ENCODE data around the gene PGK1. TPM values are rescaled to one million over a fixed set of nuclear protein-coding genes. Genes with fewer than 3 reads are reported as not detected.
A peak's percentile ranks its signal among the peaks of the same experiment; 100 is the strongest.

Gene PGK1
- total RNA-seq, 2 experiments from 2014 or later = 1,745 to 1,759 TPM

DNA sequence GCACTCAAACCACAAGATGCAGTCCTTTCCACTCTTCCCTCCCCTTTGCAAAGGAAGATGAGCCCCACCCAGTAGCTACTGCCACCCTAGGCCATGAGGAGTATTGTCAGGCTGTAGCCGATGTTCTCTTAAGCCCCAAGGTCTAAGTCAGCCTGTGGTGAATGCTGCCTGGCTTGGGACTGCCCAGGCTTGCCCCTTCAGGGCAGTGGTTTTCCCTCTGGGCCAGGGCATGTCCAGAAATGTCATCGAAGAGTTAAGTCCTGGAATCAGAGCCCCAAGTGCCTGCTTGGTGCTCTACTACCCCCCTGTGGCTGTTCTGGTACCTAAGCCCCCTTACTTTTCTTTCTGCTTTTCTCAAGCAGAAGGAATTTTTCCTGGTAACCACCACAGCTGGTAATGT lies 11.8 kb upstream of the PGK1 start:
- intact Hi-C loops (cut with micrococcal nuclease) = loop anchor here (10.0 kb wide), 1 partner anchor 177 kb away; the partner anchor contains the start of gene ATP7A
- TF ChIP-seq, protein P1, sequence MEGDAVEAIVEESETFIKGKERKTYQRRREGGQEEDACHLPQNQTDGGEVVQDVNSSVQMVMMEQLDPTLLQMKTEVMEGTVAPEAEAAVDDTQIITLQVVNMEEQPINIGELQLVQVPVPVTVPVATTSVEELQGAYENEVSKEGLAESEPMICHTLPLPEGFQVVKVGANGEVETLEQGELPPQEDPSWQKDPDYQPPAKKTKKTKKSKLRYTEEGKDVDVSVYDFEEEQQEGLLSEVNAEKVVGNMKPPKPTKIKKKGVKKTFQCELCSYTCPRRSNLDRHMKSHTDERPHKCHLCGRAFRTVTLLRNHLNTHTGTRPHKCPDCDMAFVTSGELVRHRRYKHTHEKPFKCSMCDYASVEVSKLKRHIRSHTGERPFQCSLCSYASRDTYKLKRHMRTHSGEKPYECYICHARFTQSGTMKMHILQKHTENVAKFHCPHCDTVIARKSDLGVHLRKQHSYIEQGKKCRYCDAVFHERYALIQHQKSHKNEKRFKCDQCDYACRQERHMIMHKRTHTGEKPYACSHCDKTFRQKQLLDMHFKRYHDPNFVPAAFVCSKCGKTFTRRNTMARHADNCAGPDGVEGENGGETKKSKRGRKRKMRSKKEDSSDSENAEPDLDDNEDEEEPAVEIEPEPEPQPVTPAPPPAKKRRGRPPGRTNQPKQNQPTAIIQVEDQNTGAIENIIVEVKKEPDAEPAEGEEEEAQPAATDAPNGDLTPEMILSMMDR (IDR thresholded peaks at IDR 0.05) = peak; percentile 64
- DNase-seq (peak; percentile 34), ATAC-seq (peak; percentile 91)
- POLR2A ChIA-PET = interaction anchor here (1.3 kb wide), 1 partner anchor 23 kb away, joined by 4 read pairs; no protein-coding TSS in a partner anchor
- Mint-ChIP-seq H3K27ac (peak overlapping the region; percentile 70), H3K27me3 (no peaks in the 10 kb centered on the region), H3K36me3 (ENCODE audit: low read depth) (no peaks in the 10 kb centered on the region), H3K4me1 (ENCODE audit: low read depth) (peaks cover 9% of the 10 kb centered on the region), H3K4me3 (no peak overlapping the region), H3K9me3 (no peaks in the 10 kb centered on the region)
- CTCF ChIA-PET = interaction anchor here (0.8 to 2.4 kb wide), 7 partner anchors 9 to 182 kb away, joined by 3 to 12 read pairs (median 4); partner anchors contain the start of gene ATP7A

DNA sequence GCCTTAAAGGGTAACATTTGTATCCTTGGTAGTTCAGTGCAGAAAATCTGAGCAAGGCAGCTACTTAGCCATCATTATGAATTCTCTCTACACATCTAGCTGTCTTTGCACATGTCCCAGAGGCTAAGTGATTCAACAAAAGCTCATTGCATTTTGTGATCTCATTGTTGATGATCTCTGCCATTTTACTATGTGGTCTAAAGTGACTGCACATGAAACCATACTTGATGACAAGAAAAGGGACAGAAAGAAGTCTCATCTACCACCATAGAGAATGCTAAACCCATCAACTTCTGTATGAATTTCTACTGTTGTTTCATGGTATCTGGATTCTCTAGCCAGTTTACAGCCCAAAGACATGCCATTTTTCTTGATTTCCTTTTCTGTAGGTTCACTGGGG lies 5.9 kb upstream of the PGK1 start:
- ChIA-PET CTCF (no interaction called here), POLR2A (no interaction called here)
- H3K4me1 Mint-ChIP-seq (ENCODE audit: low read depth) = peaks cover 19% of the 10 kb centered on the region
- intact Hi-C loops (cut with micrococcal nuclease) = loop anchor here (10.0 kb wide), 1 partner anchor 183 kb away; the partner anchor contains the start of gene ATP7A
- peaks cover 4% of the 10 kb centered on the region for H3K9me3 Mint-ChIP-seq
- no peak for DNase-seq
- H3K27ac Mint-ChIP-seq = no peak overlapping the region
- no peak for ATAC-seq
- H3K27me3 Mint-ChIP-seq = no peaks in the 10 kb centered on the region
- TF ChIP-seq, protein P1 (IDR thresholded peaks at IDR 0.05) = no peak
- peaks cover 6% of the 10 kb centered on the region for H3K36me3 Mint-ChIP-seq (ENCODE audit: low read depth)
- no peak overlapping the region for H3K4me3 Mint-ChIP-seq

DNA sequence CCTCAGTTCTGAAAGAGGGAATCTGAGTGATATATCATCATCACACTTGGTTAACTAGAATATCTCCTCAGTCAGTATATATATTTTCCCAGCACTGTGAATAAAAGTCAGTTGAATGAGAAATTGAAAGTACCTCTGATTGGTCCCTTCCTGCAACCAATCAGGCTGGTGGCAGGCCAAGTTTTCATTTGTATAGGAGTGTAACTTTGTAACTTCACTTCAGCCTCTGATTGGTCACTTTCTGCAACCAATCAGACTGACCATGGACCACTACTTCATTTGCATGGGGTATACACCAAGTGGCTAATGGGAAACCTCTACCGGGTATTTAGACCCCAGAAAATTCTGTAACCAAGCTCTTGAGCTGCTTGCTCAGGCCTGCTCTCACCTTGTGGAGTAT lies 2.0 kb upstream of the PGK1 start:
- no peaks in the 10 kb centered on the region for H3K27me3 Mint-ChIP-seq
- H3K4me1 Mint-ChIP-seq (ENCODE audit: low read depth) = peaks cover 20% of the 10 kb centered on the region
- CTCF ChIA-PET = interaction anchor here (2.8 kb wide), 1 partner anchor 10 kb away, joined by 12 read pairs; no protein-coding TSS in a partner anchor
- TF ChIP-seq, protein P1 (IDR thresholded peaks at IDR 0.05) = no peak
- ATAC-seq (no peak), DNase-seq (peak; percentile 49)
- H3K9me3 Mint-ChIP-seq = peaks cover 4% of the 10 kb centered on the region
- peak overlapping the region; percentile 91 for H3K27ac Mint-ChIP-seq
- peak overlapping the region; percentile 27 for H3K4me3 Mint-ChIP-seq
- intact Hi-C loops (cut with micrococcal nuclease) = no loop called here
- POLR2A ChIA-PET = no interaction called here
- peaks cover 30% of the 10 kb centered on the region for H3K36me3 Mint-ChIP-seq (ENCODE audit: low read depth)

DNA sequence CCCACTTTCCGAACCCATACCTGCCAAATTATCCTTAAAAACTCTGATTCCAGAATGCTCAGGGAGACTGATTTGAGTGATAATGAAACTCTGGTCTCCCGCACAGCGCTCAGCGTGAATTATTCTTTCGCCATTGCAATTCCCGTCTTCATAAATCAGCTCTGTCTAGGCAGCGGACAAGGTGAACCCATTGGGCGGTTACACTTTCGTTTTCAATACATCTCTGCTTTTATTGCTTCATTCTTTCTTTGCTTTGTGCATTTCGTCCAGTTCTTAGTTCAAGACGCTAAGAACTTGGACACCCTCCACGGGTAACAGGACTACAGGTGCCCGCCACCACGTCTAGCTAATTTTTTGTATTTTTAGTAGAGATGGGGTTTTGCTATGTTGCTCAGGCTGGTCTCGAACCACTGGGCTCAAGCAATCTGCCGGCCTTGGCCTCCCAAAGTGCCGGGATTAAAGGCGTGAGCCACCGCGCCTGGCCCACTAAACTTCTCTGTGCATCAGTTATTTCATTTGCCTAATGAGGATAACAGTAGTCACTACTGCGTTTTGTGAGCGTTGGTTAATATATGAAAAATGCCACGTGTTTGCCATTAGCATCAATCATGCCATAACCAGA lies 936 bp upstream of the PGK1 start:
- Mint-ChIP-seq H3K4me1 (ENCODE audit: low read depth) (peaks cover 24% of the 10 kb centered on the region), H3K27me3 (no peaks in the 10 kb centered on the region), H3K36me3 (ENCODE audit: low read depth) (peaks cover 40% of the 10 kb centered on the region), H3K9me3 (peaks cover 4% of the 10 kb centered on the region), H3K27ac (peak overlapping the region; percentile 91), H3K4me3 (peak overlapping the region; percentile 96)
- POLR2A ChIA-PET = interaction anchor here (1.1 to 3.9 kb wide), 2 partner anchors 14 to 29 kb away, joined by 4 to 22 read pairs; no protein-coding TSS in a partner anchor
- TF ChIP-seq, protein P1 (IDR thresholded peaks at IDR 0.05) = no peak
- no peak for DNase-seq
- no peak for ATAC-seq
- CTCF ChIA-PET = interaction anchor here (1.2 kb wide), 1 partner anchor 204 kb away, joined by 3 read pairs; the partner anchor contains the start of gene COX7B
- intact Hi-C loops (cut with micrococcal nuclease) = no loop called here

Data from activated CD8-positive, alpha-beta T cell treated with anti-CD3 and anti-CD28 coated beads for 36 hours (primary cell).